ENCODE results near the gene DHX35.

The DHX35 gene

GRCh38 chr20:38985603-38986170 lies 23.5 kb downstream of the DHX35 start:
- peaks cover 38% of the 10 kb centered on the region for H3K36me3 Mint-ChIP-seq (ENCODE audit: low read depth)
- no peaks in the 10 kb centered on the region for H3K4me1 Mint-ChIP-seq

GRCh38 chr20:38986663-38987062 lies 24.5 kb downstream of the DHX35 start:
- H3K36me3 Mint-ChIP-seq (ENCODE audit: low read depth): peaks cover 40% of the 10 kb centered on the region
- DNase-seq: no peak
- no peak for TF ChIP-seq CTCF (IDR thresholded peaks at IDR 0.05)
- H3K27me3 Mint-ChIP-seq (ENCODE audit: low read depth, poor library complexity): no peaks in the 10 kb centered on the region
- H3K4me1 Mint-ChIP-seq: no peaks in the 10 kb centered on the region
- H3K4me3 Mint-ChIP-seq: no peak overlapping the region
- no peaks in the 10 kb centered on the region for H3K9me3 Mint-ChIP-seq
- H3K27ac Mint-ChIP-seq: no peak overlapping the region

More at GRCh38 chr20:38985603-38986170, 23.5 kb downstream of the DHX35 start:
- DNase-seq: no peak
- TF ChIP-seq CTCF (IDR thresholded peaks at IDR 0.05): no peak
- no peaks in the 10 kb centered on the region for H3K9me3 Mint-ChIP-seq
- no peaks in the 10 kb centered on the region for H3K27me3 Mint-ChIP-seq (ENCODE audit: low read depth, poor library complexity)
- no peak overlapping the region for H3K27ac Mint-ChIP-seq
- no peak overlapping the region for H3K4me3 Mint-ChIP-seq

DNA sequence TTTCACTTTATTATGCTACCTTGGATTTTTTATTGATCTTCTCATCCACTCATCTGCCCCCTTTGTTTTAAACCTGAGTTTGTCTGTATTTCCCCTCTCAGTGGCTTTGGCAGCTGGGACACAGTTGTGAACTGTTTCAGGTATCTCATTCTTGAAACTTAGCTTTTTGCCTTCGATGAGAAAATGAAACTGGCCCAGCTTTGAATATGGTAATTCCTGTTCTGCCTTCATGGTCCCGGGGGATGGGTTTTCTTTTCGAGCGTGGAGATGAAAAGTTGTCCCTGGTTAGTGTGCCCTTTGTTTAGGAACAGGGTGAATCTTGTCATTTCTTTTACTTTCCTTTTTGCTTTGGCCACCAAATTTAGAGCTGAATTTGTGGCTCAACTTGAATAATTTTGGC lies 25.6 kb downstream of the DHX35 start:
- TF ChIP-seq CTCF (IDR thresholded peaks at IDR 0.05): no peak
- H3K4me1 Mint-ChIP-seq: no peaks in the 10 kb centered on the region
- no peaks in the 10 kb centered on the region for H3K27me3 Mint-ChIP-seq (ENCODE audit: low read depth, poor library complexity)
- no peak for DNase-seq
- no peaks in the 10 kb centered on the region for H3K9me3 Mint-ChIP-seq
- no peak overlapping the region for H3K27ac Mint-ChIP-seq
- H3K4me3 Mint-ChIP-seq: no peak overlapping the region
- H3K36me3 Mint-ChIP-seq (ENCODE audit: low read depth): peaks cover 42% of the 10 kb centered on the region

DNA sequence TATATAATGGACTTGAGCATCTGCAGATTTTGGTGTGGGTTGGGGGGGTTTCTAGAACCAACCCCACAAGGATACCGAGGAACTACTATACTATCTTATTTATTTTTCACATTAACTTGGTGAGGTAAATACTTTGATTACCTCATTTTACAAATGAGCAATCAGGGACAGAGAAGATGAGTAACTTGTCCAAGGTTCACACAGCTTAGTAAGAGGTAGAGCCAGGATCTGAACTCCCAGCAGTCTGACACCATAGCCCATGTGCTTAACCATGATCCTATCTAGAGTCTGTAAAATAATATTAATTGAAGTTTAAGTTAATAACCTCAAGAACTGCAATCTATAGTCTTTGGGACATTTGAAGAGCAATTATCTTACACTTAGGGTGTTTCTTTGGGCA lies 28.6 kb downstream of the DHX35 start:
- no peaks in the 10 kb centered on the region for H3K4me1 Mint-ChIP-seq
- H3K27me3 Mint-ChIP-seq (ENCODE audit: low read depth, poor library complexity): no peaks in the 10 kb centered on the region
- H3K36me3 Mint-ChIP-seq (ENCODE audit: low read depth): peaks cover 51% of the 10 kb centered on the region
- H3K27ac Mint-ChIP-seq: no peak overlapping the region
- no peaks in the 10 kb centered on the region for H3K9me3 Mint-ChIP-seq
- TF ChIP-seq CTCF (IDR thresholded peaks at IDR 0.05): no peak
- H3K4me3 Mint-ChIP-seq: no peak overlapping the region
- DNase-seq: no peak

DNA sequence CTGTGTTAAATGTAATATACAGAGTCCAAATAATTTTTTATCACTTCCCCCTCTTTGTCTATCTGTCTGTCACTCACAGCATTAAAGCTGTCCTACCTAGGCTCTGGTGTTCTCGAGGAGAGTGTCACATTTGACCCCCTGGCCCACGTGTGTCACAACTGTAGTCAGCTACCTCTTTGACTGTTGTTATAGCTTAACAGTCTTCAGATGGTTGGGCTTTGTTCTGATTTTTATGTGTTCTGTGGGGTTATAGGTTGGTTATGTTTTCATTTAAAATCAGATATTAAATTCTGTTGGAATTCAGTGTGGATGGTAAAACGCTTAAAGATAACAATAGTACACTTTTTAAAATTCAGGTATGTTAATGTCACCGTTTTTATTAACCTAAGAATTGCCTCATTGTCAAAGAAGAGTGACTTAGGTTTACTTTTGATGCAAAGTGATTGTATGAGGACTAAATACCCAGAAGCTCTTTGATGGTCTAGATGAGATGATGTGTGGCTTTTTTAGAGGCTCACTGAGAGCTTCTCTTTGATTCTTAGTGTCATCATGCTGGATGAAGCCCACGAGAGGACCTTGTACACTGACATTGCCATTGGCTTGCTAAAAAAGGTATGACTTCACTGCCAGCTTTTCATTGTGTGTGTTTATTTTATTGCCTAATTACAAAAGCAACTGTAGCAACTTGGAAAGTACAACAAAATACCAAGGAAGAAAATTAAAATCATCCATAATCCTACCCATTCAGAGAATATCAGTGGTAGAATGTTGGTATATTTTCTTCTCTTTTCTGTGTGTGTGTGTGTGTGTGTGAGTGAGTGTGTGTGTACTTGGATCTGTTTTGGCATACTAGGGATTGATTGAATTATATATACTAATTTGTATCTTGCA lies 29.9 kb downstream of the DHX35 start:
- DNase-seq: no peak
- Mint-ChIP-seq H3K36me3 (ENCODE audit: low read depth) (peaks cover 58% of the 10 kb centered on the region), H3K4me1 (no peaks in the 10 kb centered on the region), H3K9me3 (no peaks in the 10 kb centered on the region), H3K27me3 (ENCODE audit: low read depth, poor library complexity) (no peaks in the 10 kb centered on the region), H3K27ac (no peak overlapping the region), H3K4me3 (no peak overlapping the region)
- TF ChIP-seq CTCF (IDR thresholded peaks at IDR 0.05): no peak
